Activated naive CD8-positive, alpha-beta T cell treated with anti-CD3 and anti-CD28 coated beads, Interleukin-2, amount 50 U/mL, for 24 hours (primary cell): Measurements from ENCODE around the gene PAFAH1B1.
"Not testable (repeated sequence)": the region's sequence is repeated elsewhere in the genome, so short reads cannot be mapped to it uniquely, and the experiment has no call there.

Experiments used
- ATAC-seq: fragments of 150-1000 bp; cut with Tn5 transposase; one replicate; pipeline ENCODE4 v1.10.0; 2021
- DNase-seq: peaks from one replicate; pipeline ENCODE4 v3.0.0; 2021
- H3K27ac Mint-ChIP-seq: one replicate; pipeline ENCODE4 v1.8.0; 2021; ENCODE audit warnings: mild to moderate bottlenecking, mixed read lengths
- H3K27me3 Mint-ChIP-seq: one replicate; pipeline ENCODE4 v1.8.0; 2021; ENCODE audit warnings: mixed read lengths
- H3K36me3 Mint-ChIP-seq: one replicate; pipeline ENCODE4 v1.8.0; 2021; ENCODE audit warnings: low read depth, mixed read lengths
- H3K4me1 Mint-ChIP-seq: one replicate; pipeline ENCODE4 v1.8.0; 2021; ENCODE audit warnings: mixed read lengths
- H3K4me3 Mint-ChIP-seq: one replicate; pipeline ENCODE4 v1.8.0; 2021; ENCODE audit warnings: mild to moderate bottlenecking, moderate library complexity, mixed read lengths
- H3K9me3 Mint-ChIP-seq: one replicate; pipeline ENCODE4 v1.8.0; 2021; ENCODE audit warnings: mixed read lengths

The PAFAH1B1 gene

DNA sequence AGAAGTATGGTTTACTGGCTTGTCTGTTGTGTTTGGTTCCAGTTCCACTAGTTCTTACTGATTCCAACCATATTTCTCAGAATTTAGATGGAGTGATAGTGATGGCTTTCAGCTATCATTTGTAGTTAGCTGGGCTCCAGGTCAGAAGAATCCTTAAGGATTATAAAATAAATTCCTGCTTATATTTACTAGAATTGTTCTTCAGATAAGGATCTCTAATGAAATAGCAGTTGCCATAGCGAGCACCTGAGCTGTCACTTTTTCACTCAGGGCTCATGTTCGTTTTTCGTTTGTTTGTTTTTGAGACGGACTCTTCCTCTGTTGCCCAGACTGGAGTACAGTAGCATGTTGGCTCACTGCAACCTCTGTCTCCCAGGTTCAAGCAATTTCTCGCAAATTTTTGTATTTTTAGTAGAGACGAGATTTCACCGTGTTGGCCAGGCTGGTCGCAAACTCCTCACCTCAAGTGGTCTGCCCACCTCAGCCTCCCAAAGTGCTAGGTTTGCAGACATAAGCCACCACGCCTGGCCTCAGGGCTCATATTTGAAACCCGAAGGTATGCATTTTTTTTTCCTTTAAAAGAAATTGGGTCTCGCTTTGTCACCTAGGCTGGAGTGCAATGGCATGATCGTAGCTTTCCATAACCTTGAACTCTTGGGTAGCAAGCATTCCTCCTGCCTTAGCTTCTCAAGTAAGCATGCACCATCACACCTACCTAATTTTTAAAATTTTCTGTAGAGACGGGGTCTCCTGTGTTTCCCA is 42.9 kb downstream of the PAFAH1B1 start:
- ATAC-seq (no peak), DNase-seq (no peak)
- H3K9me3 Mint-ChIP-seq: no peaks in the 10 kb centered on the region
- peaks cover 47% of the 10 kb centered on the region for H3K4me1 Mint-ChIP-seq
- no peak overlapping the region for H3K4me3 Mint-ChIP-seq
- peaks cover 36% of the 10 kb centered on the region for H3K36me3 Mint-ChIP-seq
- H3K27ac Mint-ChIP-seq: no peak overlapping the region
- no peaks in the 10 kb centered on the region for H3K27me3 Mint-ChIP-seq

DNA sequence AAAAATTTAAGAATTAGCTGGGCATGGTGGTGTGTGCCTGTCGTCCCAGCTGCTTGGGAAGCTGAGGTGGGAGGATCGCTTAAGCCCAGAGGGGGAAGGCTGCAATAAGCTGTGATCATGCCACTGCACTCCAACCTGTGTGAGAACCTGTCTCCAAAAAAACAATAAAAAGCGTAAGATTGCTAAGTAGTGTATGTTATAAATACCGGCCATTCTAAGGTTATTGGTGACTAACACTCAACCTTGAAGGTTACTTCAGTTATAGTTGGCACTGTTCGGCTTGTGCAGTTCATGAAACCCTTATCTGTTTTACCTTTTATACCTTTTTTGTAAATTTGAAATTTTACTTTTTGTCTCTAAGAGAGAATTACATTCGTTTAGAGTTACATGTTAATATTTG is 44.0 kb downstream of the PAFAH1B1 start:
- Mint-ChIP-seq H3K36me3 (peaks cover 41% of the 10 kb centered on the region), H3K27ac (no peak overlapping the region), H3K27me3 (no peaks in the 10 kb centered on the region), H3K9me3 (no peaks in the 10 kb centered on the region), H3K4me3 (no peak overlapping the region), H3K4me1 (peaks cover 37% of the 10 kb centered on the region)
- DNase-seq: no peak
- ATAC-seq: no peak

DNA sequence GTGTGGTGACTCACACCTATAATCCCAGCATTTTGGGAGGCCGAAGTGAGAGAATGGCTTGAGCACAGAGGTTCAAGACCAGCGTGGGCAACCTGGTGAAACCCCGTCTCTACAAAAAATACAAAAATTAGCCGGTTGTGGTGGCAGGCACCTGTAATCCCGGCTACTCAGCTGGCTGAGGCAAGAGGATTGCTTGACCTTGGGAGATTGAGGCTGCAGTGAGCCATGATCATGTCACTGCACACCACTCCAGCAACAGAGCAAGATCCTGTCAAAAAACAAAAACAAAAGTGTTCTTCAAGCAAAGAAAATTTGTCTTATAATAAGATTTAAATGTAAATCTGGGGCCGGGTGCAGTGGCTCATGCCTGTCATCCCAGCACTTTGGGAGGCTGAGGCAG is 51.5 kb downstream of the PAFAH1B1 start:
- Mint-ChIP-seq H3K4me1 (peaks cover 7% of the 10 kb centered on the region), H3K36me3 (peaks cover 37% of the 10 kb centered on the region), H3K27me3 (no peaks in the 10 kb centered on the region), H3K27ac (no peak overlapping the region), H3K9me3 (no peaks in the 10 kb centered on the region), H3K4me3 (no peak overlapping the region)
- DNase-seq: no peak
- ATAC-seq: no peak

DNA sequence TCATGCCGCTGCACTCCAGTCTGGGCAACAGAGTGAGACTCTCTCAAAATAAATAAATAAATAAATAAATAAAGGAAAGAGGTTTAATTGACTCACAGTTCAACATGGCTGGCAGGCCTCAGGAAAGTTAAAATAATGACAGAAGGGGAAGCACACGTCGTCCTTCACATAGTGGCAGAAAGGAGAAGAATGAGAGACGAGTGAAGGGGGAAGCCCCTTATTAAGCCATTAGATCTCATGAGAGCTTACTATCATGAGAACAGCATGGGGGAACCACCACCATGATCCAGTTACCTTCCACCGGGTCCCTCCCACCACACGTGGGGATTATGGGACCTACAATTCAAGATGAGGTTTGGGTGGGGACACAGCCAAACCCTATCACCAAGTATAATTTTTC is 54.5 kb downstream of the PAFAH1B1 start:
- Mint-ChIP-seq H3K36me3 (peaks cover 37% of the 10 kb centered on the region), H3K9me3 (peaks cover 8% of the 10 kb centered on the region), H3K4me3 (no peak overlapping the region), H3K27me3 (no peaks in the 10 kb centered on the region), H3K4me1 (peaks cover 5% of the 10 kb centered on the region), H3K27ac (no peak overlapping the region)
- ATAC-seq (no peak), DNase-seq (no peak)

DNA sequence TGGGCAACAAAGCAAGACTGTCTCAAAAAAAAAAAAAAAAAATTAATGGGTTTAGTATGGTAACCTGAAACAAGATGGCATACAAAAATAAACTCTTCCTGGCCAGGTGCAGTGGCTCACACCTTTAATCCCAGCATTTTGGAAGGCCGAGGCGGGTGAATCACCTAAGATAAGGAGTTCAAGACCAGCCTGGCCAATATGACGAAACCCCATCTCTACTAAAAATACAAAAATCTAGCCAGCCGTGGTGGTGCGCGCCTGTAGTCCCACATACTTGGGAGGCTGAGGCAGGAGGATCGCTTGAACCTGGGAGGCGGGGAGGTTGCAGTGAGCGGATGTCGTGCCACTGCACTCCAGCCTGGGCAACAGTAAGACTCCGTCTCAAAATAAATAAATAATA is 55.7 kb downstream of the PAFAH1B1 start:
- peaks cover 39% of the 10 kb centered on the region for H3K36me3 Mint-ChIP-seq
- H3K27ac Mint-ChIP-seq: no peak overlapping the region
- H3K27me3 Mint-ChIP-seq: no peaks in the 10 kb centered on the region
- H3K4me1 Mint-ChIP-seq: peaks cover 10% of the 10 kb centered on the region
- no peak for DNase-seq
- no peak for ATAC-seq
- no peak overlapping the region for H3K4me3 Mint-ChIP-seq
- peaks cover 8% of the 10 kb centered on the region for H3K9me3 Mint-ChIP-seq

DNA sequence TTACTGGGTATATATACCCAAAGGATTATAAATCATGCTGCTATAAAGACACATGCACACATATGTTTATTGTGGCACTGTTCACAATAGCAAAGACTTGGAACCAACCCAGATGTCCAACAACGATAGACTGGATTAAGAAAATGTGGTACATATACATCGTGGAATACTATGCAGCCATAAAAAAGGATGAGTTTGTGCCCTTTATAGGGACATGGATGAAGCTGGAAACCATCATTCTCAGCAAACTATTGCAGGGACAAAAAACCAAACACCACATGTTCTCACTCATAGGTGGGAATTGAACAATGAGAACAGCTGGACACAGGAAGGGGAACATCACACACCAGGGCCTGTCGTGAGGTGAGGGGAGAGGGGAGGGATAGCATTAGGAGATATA is 59.5 kb downstream of the PAFAH1B1 start:
- H3K4me1 Mint-ChIP-seq: peaks cover 33% of the 10 kb centered on the region
- H3K36me3 Mint-ChIP-seq: peaks cover 41% of the 10 kb centered on the region
- H3K27me3 Mint-ChIP-seq, H3K27ac Mint-ChIP-seq, H3K9me3 Mint-ChIP-seq, DNase-seq, H3K4me3 Mint-ChIP-seq, ATAC-seq: not testable (repeated sequence)

DNA sequence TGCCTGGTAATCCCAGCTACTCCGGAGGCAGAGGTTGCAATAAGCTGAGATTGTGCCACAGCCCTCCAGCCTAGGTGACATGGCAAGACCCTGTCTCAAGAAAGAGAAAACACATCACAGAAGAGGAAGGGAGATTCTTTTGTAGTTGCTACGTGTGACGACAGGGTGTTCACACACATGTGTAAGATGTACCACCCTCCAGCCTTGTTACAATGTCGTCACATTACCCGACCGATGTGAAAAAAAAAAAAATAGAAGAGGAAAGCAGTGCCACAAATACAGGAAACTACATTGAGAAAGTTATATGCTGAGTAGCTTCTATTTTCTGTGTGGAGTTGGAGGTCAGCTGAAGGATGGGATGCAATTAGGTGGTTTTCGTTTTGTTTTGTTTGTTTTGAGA is 62.1 kb downstream of the PAFAH1B1 start:
- Mint-ChIP-seq H3K27me3 (no peaks in the 10 kb centered on the region), H3K4me3 (no peak overlapping the region), H3K4me1 (peaks cover 36% of the 10 kb centered on the region), H3K36me3 (peaks cover 42% of the 10 kb centered on the region), H3K9me3 (peaks cover 8% of the 10 kb centered on the region), H3K27ac (no peak overlapping the region)
- DNase-seq (no peak), ATAC-seq (no peak)

DNA sequence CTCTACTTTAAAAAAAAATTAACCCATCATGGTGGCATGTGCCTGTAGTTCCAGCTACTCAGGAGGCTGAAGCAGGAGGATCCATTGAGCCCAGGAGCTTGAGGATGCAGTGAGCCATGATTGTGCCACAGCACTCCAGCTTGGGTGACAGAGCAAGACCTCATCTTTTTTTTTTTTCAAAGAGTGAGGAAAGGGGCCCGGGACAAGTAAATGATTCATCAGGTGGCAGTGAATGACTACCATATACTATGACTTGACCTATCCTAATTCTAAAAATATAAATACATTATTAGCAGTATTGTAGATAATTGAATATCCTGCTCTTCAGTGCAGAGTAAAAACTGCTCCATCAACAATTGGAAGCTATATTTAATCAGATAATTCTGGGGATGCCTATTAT is 62.8 kb downstream of the PAFAH1B1 start:
- Mint-ChIP-seq H3K27ac (peak overlapping the region; percentile 6), H3K36me3 (peaks cover 42% of the 10 kb centered on the region), H3K27me3 (no peaks in the 10 kb centered on the region), H3K4me3 (no peak overlapping the region), H3K9me3 (peaks cover 8% of the 10 kb centered on the region), H3K4me1 (peaks cover 41% of the 10 kb centered on the region)
- ATAC-seq (no peak), DNase-seq (no peak)

DNA sequence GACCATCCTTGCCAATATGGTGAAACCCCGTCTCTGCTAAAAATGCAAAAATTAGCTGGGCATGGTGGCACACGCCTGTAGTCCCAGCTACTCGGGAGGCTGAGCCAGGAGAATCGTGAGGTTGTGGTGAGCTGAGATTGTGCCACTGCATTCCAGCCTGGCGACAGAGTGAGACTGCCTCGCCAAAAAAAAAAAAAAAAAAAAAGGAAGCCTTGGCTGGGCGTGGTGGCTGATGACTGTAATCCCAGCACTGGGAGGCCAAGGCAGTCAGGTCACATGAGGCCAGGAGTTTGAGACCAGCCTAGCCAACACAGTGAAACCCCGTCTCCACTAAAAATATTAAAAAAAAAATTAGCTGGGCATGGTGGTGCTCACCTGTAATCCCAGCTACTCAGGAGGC is 65.9 kb downstream of the PAFAH1B1 start:
- not testable (repeated sequence) for ATAC-seq, H3K27ac Mint-ChIP-seq, DNase-seq, H3K4me3 Mint-ChIP-seq, H3K9me3 Mint-ChIP-seq, H3K27me3 Mint-ChIP-seq
- H3K4me1 Mint-ChIP-seq: peaks cover 37% of the 10 kb centered on the region
- H3K36me3 Mint-ChIP-seq: peaks cover 27% of the 10 kb centered on the region

DNA sequence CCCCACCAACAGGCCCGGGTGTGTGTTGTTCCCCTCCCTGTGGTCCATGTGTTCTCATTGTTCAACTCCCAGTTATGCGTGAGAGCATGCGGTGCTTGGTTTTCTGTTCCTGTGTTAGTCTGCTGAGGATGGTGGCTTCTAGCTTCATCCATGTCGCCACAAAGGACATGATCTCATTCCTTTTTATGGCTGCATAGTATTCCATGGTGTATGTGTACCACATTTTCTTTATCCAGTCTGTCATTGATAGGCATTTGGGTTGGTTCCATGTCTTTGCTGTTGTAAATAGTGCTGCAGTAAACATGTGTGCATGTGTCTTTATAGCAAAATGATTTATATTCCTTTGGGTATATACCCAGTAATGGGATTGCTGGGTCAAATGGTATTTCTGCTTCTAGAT is 67.0 kb downstream of the PAFAH1B1 start:
- H3K9me3 Mint-ChIP-seq, H3K27ac Mint-ChIP-seq, H3K4me3 Mint-ChIP-seq, H3K27me3 Mint-ChIP-seq, DNase-seq, ATAC-seq: not testable (repeated sequence)
- Mint-ChIP-seq H3K4me1 (peaks cover 32% of the 10 kb centered on the region), H3K36me3 (peaks cover 27% of the 10 kb centered on the region)

DNA sequence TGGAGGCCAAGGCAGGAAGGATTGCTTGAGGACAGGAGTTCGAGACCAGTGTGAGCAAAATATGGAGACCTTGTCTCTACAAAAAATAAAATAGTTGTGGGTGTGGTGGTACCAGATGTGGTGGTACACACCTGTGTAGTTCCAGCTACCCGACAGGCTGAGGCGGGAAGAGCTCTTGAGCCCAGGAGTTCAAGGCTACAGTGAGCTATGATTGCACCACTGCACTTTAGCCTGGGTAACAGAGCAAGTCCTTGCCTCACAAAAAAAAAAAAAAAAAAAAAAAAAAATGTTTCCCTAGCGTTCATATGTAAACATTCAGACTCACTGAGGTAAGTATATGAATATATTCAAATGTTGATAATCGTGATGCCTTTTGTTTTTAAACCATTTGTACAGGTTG is 78.6 kb downstream of the PAFAH1B1 start:
- no peak overlapping the region for H3K4me3 Mint-ChIP-seq
- no peaks in the 10 kb centered on the region for H3K27me3 Mint-ChIP-seq
- peaks cover 53% of the 10 kb centered on the region for H3K36me3 Mint-ChIP-seq
- H3K27ac Mint-ChIP-seq: no peak overlapping the region
- no peak for DNase-seq
- ATAC-seq: no peak
- peaks cover 4% of the 10 kb centered on the region for H3K4me1 Mint-ChIP-seq
- no peaks in the 10 kb centered on the region for H3K9me3 Mint-ChIP-seq

DNA sequence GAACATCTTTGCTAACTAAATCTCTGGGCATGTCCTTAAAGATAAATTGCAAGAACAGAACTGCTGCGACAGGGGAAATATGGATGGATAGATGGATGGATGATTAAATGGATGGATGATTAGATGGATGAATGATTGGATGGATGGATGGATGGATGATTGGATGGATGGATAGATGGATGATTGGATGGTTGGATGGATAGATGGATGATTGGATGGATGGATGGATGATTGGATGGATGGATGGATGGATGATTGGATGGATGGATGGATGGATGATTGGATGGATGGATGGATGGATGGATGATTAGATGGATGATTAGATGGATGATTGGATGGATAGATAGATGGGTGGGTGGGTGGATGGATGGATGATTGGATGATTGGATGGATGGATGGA is 85.8 kb downstream of the PAFAH1B1 start:
- H3K4me1 Mint-ChIP-seq, H3K4me3 Mint-ChIP-seq, H3K9me3 Mint-ChIP-seq, ATAC-seq, DNase-seq, H3K27me3 Mint-ChIP-seq: not testable (repeated sequence)
- Mint-ChIP-seq H3K27ac (peak overlapping the region; percentile 16), H3K36me3 (peaks cover 56% of the 10 kb centered on the region)

DNA sequence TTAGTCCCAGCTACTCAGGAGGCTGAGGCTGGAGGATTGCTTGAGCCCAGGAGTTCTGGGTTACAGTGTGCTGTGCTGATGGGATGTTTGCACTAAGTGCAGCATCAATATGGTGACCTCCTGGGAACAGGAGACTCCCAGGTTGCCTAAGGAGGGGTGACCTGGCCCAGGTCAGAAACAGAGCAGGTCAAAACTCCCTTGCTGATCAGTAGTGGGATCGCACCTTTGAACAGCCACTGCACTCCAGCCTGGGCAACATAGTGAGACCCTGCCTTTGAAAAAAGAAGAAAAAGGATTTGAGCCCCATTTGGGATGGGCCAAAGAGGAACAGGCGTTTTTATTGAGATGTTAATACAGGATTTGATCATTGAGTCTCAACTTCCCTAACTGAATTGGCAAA is 87.5 kb downstream of the PAFAH1B1 start:
- ATAC-seq (no peak), DNase-seq (no peak)
- Mint-ChIP-seq H3K27ac (no peak overlapping the region), H3K4me3 (no peak overlapping the region), H3K4me1 (no peaks in the 10 kb centered on the region), H3K36me3 (peaks cover 45% of the 10 kb centered on the region), H3K27me3 (no peaks in the 10 kb centered on the region), H3K9me3 (no peaks in the 10 kb centered on the region)

DNA sequence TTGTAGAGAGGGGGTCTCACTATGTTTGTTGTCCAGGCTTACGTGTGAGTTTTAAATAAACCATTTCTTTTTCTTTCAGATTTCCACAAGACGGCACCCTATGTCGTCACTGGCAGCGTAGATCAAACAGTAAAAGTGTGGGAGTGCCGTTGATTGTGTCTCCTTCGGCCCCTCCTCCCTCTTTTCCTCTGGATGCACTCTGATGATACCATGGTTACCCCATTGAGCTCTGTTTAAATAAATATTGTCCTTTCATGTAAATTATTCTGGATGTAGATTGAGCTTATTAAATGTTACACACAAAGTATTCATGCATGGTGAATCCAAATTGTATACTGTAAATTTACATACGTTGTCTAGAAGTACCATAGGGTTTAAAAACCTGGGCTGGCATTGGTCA is 88.2 kb downstream of the PAFAH1B1 start:
- H3K4me1 Mint-ChIP-seq: no peaks in the 10 kb centered on the region
- H3K27ac Mint-ChIP-seq: no peak overlapping the region
- ATAC-seq (no peak), DNase-seq (no peak)
- no peaks in the 10 kb centered on the region for H3K9me3 Mint-ChIP-seq
- no peaks in the 10 kb centered on the region for H3K27me3 Mint-ChIP-seq
- H3K4me3 Mint-ChIP-seq: no peak overlapping the region
- peaks cover 42% of the 10 kb centered on the region for H3K36me3 Mint-ChIP-seq

DNA sequence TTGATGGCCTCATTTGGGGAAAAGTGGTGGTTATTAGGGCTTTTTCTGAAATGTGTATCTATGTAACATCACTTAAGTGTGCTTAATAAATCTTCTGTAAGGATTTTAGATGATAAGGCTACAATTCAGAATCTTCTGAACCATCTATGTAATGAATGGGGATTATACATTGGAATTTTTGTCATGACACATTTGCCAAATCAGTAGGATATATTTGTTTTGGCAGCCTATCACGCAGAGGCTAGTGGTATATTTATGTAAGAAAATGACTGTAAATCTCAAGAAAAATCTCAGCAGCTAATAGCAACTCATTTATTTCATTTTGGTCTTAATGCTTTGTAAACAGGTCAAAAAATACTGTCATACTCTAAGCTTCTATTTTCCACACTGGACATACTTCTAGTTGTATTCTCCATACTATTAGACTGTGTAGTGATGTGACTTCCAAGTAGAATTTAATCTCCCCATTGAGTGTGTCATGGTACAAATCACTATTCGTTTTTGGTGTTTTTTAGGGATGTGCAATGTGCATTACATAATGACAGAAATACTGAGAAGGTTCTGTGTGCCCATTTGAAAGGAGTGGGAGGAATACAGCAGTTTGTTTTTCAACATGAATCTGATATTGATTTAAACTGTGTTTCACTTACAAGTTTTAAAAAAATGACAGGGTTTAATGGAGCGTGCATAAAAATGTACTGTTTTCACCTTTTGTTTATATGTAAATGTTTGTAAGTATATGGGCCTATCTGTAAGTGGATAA is 88.9 kb downstream of the PAFAH1B1 start:
- Mint-ChIP-seq H3K27me3 (no peaks in the 10 kb centered on the region), H3K27ac (no peak overlapping the region), H3K4me3 (no peak overlapping the region), H3K9me3 (no peaks in the 10 kb centered on the region), H3K36me3 (peaks cover 37% of the 10 kb centered on the region), H3K4me1 (no peaks in the 10 kb centered on the region)
- ATAC-seq (no peak), DNase-seq (no peak)
